ENCODE measurements around the gene CREBBP.

GRCh38 chr16:3687792-3688191 lies 192.7 kb downstream of the CREBBP start:
- no peak for TF ChIP-seq CREB1 (IDR thresholded peaks at IDR 0.05; ENCODE audit: low read depth)
- TF ChIP-seq REST (IDR thresholded peaks at IDR 0.05; ENCODE audit: low read depth), result no peak
- TF ChIP-seq TEAD4 (IDR thresholded peaks at IDR 0.05), result no peak
- TF ChIP-seq MAX (IDR thresholded peaks at IDR 0.05), result no peak
- TF ChIP-seq YY1 (IDR thresholded peaks at IDR 0.05; ENCODE audit: low read depth), result no peak
- no peak for TF ChIP-seq RAD21 (IDR thresholded peaks at IDR 0.05; ENCODE audit: low read depth)
- no peak for TF ChIP-seq CEBPB (IDR thresholded peaks at IDR 0.05)
- TF ChIP-seq TAF1 (IDR thresholded peaks at IDR 0.05; ENCODE audit: low read depth), result no peak
- TF ChIP-seq NFIC (IDR thresholded peaks at IDR 0.05), result no peak
- no peak for TF ChIP-seq EP300 (IDR thresholded peaks at IDR 0.05; ENCODE audit: borderline replicate concordance)

All from Ishikawa (cell line).